Thyroid gland (tissue), 4 donors: Measurements from ENCODE around the gene ARHGAP35. TPM values are rescaled to one million over a fixed set of nuclear protein-coding genes. Genes with fewer than 3 reads are reported as not detected.

ENCODE experiments used
- DNase-seq, 2 donors: peaks; one replicate each; pipeline ENCODE4 v3.0.0-alpha.2; 2019
- H3K27ac ChIP-seq, 3 donors: fragments of 200-600 bp; sonication (generic); 1 replicate in 2 of 3; 2 replicates in 1 of 3; pipeline ENCODE4 v1.5.1; 2016 to 2019; ENCODE audit warnings: mild to moderate bottlenecking in 1 of 3, moderate library complexity in 1 of 3
- H3K27me3 ChIP-seq: fragments of 200-600 bp; sonication (generic); one replicate; pipeline ENCODE4 v1.5.1; 2019
- H3K36me3 ChIP-seq, 2 donors: fragments of 200-600 bp; sonication (generic); one replicate each; pipeline ENCODE4 v1.5.1; 2016 to 2019
- H3K4me1 ChIP-seq, 2 donors: fragments of 200-600 bp; sonication (generic); one replicate each; pipeline ENCODE4 v1.5.1; 2017 to 2019
- H3K4me3 ChIP-seq, 3 donors: fragments of 200-600 bp; sonication (generic); replicated peaks in 1 of 3; 1 replicate in 2 of 3; 2 replicates in 1 of 3; pipeline ENCODE4 v1.5.1; 2016; ENCODE audit warnings: mild to moderate bottlenecking in 1 of 3
- H3K9me3 ChIP-seq: fragments of 200-600 bp; sonication (generic); one replicate; pipeline ENCODE4 v1.5.1; 2017
- POLR2A ChIP-seq, 2 donors: fragments of 450-650 bp; IDR thresholded peaks; one replicate each; pipeline ENCODE4 v1.6.1; 2017; ENCODE audit warnings: antibody characterized with exemption in 2 of 2, mild to moderate bottlenecking in 2 of 2, moderate library complexity in 1 of 2
- WGBS, 2 donors: methylation state at CpG; one replicate each; pipeline ENCODE4 v1.1.5; 2017; 5-methylcytosine and 5-hydroxymethylcytosine counted together
- intact Hi-C: fragments of 100-400 bp; cut with DNase I; formaldehyde crosslinking; loops from one replicate; pipeline ENCODE4 v1.15.1; 2023
- total RNA-seq, 4 donors: library from RNA; depleted of rRNA; stranded (reverse); fragments of >200 nt; gene quantifications; one replicate each; pipeline ENCODE4 v1.2.3, GENCODE V29; 2016
- TF ChIP-seq, protein P1 (sequence below), 6 experiments: fragments of 200-600 bp in 3 of 6; fragments of 450-650 bp in 3 of 6; sonication (generic) in 3 of 6; IDR thresholded peaks; one replicate each; pipeline ENCODE4 v1.5.1; 2016 to 2019; ENCODE audit warnings: antibody characterized with exemption in 6 of 6, mild to moderate bottlenecking in 2 of 6, inconsistent platforms in 1 of 6, moderate library complexity in 1 of 6

ARHGAP35 gene
- total RNA-seq, 4 donors from 2014 or later = 51.2 to 82.9 (median 67.0) TPM

DNA sequence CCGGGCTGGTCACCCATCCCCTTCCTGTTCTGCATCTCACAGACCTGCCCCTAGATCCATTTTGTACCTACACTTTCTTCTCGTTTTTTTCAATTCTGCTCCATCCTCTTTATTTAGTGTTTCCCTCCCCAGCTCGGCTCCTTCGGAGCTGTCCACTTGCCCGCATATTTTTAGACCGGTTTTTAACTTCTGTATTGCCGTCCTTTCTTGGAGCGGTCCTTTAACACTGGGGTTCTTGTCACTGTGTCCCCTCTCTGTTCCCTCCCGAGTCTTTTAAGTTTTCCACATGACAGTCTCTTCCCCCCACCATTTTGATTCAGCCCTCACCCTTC is 1.7 kb downstream of the ARHGAP35 start:
- intact Hi-C loops = loop anchor here (5.0 kb wide), 1 partner anchor 250 kb away; the partner anchor contains the start of gene ZC3H4
- Histone ChIP-seq H3K27ac (peak overlapping the region; percentile 75 to 98 (median 94)), H3K4me1 (peaks cover 54 to 60% of the 10 kb centered on the region in 2 donors), H3K9me3 (no peaks in the 10 kb centered on the region), H3K4me3 (peak overlapping the region in 1 of 3 donors; percentile 79), H3K36me3 (no peaks in the 10 kb centered on the region), H3K27me3 (no peaks in the 10 kb centered on the region)
- TF ChIP-seq POLR2A (IDR thresholded peaks at IDR 0.05) = no peak
- TF ChIP-seq, protein P1, sequence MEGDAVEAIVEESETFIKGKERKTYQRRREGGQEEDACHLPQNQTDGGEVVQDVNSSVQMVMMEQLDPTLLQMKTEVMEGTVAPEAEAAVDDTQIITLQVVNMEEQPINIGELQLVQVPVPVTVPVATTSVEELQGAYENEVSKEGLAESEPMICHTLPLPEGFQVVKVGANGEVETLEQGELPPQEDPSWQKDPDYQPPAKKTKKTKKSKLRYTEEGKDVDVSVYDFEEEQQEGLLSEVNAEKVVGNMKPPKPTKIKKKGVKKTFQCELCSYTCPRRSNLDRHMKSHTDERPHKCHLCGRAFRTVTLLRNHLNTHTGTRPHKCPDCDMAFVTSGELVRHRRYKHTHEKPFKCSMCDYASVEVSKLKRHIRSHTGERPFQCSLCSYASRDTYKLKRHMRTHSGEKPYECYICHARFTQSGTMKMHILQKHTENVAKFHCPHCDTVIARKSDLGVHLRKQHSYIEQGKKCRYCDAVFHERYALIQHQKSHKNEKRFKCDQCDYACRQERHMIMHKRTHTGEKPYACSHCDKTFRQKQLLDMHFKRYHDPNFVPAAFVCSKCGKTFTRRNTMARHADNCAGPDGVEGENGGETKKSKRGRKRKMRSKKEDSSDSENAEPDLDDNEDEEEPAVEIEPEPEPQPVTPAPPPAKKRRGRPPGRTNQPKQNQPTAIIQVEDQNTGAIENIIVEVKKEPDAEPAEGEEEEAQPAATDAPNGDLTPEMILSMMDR (IDR thresholded peaks at IDR 0.05) = no peak
- no peak for DNase-seq
- WGBS, 2 donors = 26 to 29% methylated on average over 9 of the region's 9 CpGs

DNA sequence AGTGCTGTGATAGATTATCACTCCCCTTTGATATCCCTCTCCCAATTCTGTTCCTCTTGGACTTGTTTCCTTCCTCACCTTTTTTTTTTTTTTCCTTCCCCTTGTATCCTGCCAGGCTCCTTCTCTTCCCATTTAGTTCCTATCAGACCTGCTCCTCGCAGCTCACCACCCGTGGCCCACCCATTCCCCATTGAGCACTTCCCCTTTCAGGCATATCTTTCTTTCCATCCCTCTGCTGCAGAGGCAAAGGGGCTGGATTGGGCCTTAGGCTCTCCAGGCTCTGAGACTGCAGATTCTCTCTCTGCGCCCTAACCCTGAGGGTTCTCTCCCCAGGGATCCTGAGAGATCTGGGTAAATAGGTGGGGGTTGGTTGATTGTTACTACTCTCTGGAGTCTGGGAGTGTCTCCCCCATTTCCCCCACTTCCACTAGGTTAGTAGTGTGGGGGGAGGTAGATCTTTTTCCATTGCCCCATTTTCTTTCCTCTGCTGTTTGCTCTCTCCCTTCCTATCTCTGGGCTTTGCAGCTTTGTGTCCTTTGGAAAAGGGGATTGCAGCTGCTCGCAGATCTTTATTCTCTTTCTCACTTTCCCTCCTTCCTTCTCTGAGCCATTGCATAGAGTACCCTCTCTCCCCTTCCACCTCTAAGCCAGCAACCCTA is 2.3 kb downstream of the ARHGAP35 start:
- intact Hi-C loops = loop anchor here (5.0 kb wide), 1 partner anchor 249 kb away; the partner anchor contains the start of gene ZC3H4
- TF ChIP-seq POLR2A (IDR thresholded peaks at IDR 0.05) = no peak
- TF ChIP-seq, protein P1 (IDR thresholded peaks at IDR 0.05) = no peak
- no peak for DNase-seq
- Histone ChIP-seq H3K9me3 (no peaks in the 10 kb centered on the region), H3K27me3 (no peaks in the 10 kb centered on the region), H3K36me3 (no peaks in the 10 kb centered on the region), H3K4me3 (no peak overlapping the region), H3K4me1 (peaks cover 55 to 66% of the 10 kb centered on the region in 2 donors), H3K27ac (peak overlapping the region; percentile 75 to 98 (median 94))
- 62 to 73% methylated on average over 4 of the region's 4 CpGs for WGBS, 2 donors

DNA sequence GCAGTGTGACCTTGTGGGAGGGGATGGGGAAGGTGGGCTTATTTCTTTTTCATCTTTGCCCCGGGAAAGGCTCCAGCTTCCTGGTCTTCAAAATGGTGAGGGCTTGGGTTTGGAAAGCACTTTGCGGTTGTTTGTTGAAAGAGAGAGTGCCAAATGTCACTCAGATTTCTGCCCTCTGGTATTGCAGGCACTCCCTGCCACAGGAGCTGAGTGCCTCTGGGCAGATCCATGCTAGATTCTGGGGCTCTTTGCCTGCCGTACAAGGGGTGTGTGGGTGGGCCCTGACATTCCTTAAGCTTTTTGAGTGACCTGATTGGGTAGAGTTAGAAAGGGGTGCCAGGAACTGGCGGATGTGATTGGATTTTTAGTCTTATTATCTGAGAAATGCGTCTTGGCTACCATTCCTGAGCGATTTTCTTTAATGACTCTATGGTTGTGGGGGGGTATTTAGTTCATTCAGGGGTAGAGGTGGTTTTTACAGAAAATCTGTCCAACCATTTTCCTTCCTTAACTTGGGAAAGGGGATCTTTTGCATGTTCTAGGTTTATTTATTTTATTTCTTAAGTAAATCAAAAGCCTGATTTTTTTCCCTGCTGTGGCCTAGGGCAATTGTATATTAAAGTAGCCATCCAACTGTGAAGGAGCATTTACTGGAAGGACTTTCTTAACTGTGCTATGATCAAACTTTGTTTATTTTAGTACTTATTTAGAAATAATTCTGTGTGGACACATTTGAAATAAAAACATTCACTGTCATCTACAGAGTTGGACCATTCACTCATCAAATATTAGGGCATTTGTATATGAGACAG is 3.2 kb downstream of the ARHGAP35 start:
- peak in 1 of 2 donors; percentile 42 for TF ChIP-seq POLR2A (IDR thresholded peaks at IDR 0.05)
- TF ChIP-seq, protein P1 (IDR thresholded peaks at IDR 0.05) = no peak
- intact Hi-C loops = loop anchor here (5.0 kb wide), 1 partner anchor 248 kb away; the partner anchor contains the start of gene ZC3H4
- peaks cover 56 to 76% of the 10 kb centered on the region in 2 donors for H3K4me1 ChIP-seq
- no peaks in the 10 kb centered on the region for H3K9me3 ChIP-seq
- no peaks in the 10 kb centered on the region for H3K27me3 ChIP-seq
- peak overlapping the region; percentile 44 to 98 (median 94) for H3K27ac ChIP-seq
- 26 to 27% methylated on average over 6 of the region's 6 CpGs for WGBS, 2 donors
- no peak overlapping the region for H3K4me3 ChIP-seq
- DNase-seq = peak; percentile 82 to 89
- no peaks in the 10 kb centered on the region for H3K36me3 ChIP-seq

DNA sequence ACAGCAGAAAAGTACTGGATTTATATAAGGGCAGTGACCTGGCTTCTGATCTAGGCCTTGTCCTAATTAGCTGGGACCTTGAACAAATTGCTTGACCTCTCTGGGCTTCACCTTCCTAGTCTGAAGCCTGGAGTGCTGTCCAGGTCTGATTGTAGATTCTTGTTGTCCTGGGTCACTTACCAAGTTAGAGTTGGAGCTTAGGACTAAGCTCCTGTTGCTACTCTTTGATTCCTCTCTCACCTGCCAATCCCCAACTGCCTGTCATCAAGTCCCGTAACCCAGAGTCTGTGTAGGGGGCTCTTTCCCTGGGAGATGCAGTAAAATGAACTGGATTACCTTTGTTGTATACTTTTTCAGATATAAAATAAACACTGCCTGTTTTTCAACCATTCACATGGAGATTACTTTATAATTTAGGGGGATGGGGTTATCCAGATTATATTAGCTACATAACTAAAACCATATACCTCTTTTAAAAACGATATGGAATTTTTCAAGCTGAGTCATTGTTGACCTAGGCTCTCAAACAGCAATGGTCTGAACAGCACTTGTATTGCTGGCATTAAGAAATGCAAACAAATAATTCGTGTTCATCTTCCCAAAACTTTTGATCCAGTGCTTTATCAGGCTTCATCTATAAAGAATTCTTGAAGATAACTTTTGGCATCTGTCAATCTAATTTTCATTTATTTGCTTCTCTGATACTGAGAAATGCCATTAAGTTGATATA is 5.8 kb downstream of the ARHGAP35 start:
- no peak for TF ChIP-seq POLR2A (IDR thresholded peaks at IDR 0.05)
- TF ChIP-seq, protein P1 (IDR thresholded peaks at IDR 0.05) = no peak
- intact Hi-C loops = no loop called here
- H3K4me1 ChIP-seq = peaks cover 55 to 71% of the 10 kb centered on the region in 2 donors
- no peak for DNase-seq
- no peaks in the 10 kb centered on the region for H3K36me3 ChIP-seq
- WGBS, 2 donors = 38 to 42% methylated on average over 3 of the region's 3 CpGs
- peak overlapping the region; percentile 3 to 41 (median 31) for H3K27ac ChIP-seq
- H3K4me3 ChIP-seq = no peak overlapping the region
- no peaks in the 10 kb centered on the region for H3K9me3 ChIP-seq
- no peaks in the 10 kb centered on the region for H3K27me3 ChIP-seq
